Measurements from ENCODE around the gene CAMK1D.

GRCh38 chr10:12852687-12853086 is 503.3 kb downstream of the CAMK1D start:
- no peak for TF ChIP-seq CTCF (IDR thresholded peaks at IDR 0.05; ENCODE audit: low read depth, low read length)
- no peak for TF ChIP-seq MYC (IDR thresholded peaks at IDR 0.05; ENCODE audit: low read depth, low read length)

Data from NB4 (cell line).